ENCODE data around the gene ZNF451. TPM values are rescaled to one million over a fixed set of nuclear protein-coding genes. Genes with fewer than 3 reads are reported as not detected.
"Not testable (repeated sequence)": the region's sequence is repeated elsewhere in the genome, so short reads cannot be mapped to it uniquely, and the experiment has no call there.

Gene ZNF451
- total RNA-seq, 1 experiment from 2014 or later, result 50.6 TPM

- TF ChIP-seq, protein P1, sequence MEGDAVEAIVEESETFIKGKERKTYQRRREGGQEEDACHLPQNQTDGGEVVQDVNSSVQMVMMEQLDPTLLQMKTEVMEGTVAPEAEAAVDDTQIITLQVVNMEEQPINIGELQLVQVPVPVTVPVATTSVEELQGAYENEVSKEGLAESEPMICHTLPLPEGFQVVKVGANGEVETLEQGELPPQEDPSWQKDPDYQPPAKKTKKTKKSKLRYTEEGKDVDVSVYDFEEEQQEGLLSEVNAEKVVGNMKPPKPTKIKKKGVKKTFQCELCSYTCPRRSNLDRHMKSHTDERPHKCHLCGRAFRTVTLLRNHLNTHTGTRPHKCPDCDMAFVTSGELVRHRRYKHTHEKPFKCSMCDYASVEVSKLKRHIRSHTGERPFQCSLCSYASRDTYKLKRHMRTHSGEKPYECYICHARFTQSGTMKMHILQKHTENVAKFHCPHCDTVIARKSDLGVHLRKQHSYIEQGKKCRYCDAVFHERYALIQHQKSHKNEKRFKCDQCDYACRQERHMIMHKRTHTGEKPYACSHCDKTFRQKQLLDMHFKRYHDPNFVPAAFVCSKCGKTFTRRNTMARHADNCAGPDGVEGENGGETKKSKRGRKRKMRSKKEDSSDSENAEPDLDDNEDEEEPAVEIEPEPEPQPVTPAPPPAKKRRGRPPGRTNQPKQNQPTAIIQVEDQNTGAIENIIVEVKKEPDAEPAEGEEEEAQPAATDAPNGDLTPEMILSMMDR (conservative IDR thresholded peaks at IDR 0.05), result no peak
- no TSS peak for BruUV-seq (replicated peaks)
- H3K27ac ChIP-seq, result no peak overlapping the region
- POLR2A ChIA-PET (ENCODE audit: unreplicated experiment), result no interaction called here
- H3K79me2 ChIP-seq (ENCODE audit: low read depth), result peaks cover 17% of the 10 kb centered on the region
- H3K27me3 ChIP-seq (ENCODE audit: insufficient read depth, low read depth), result no peaks in the 10 kb centered on the region
- DNase-seq, result no peak
- CTCF ChIA-PET, result no interaction called here
- no peak overlapping the region for H2AFZ ChIP-seq
- no peaks in the 10 kb centered on the region for H3K9me3 ChIP-seq (ENCODE audit: insufficient read depth, low read depth)
- H3K36me3 ChIP-seq (ENCODE audit: low read depth), result peaks cover 14% of the 10 kb centered on the region
- 0 out of 2 replicates have a peak, but pooled peaks cover under 1% of the 10 kb centered on the region for H3F3A ChIP-seq (ENCODE audit: insufficient read depth, low read depth)
- H3K4me1 ChIP-seq (replicated peaks; ENCODE audit: insufficient read depth), result peaks cover 17% of the 10 kb centered on the region
- intact Hi-C loops (cut with micrococcal nuclease; ENCODE audit: unreplicated experiment), result no loop called here
- H3K4me3 ChIP-seq, result no peak overlapping the region
- no peak overlapping the region for H3K4me2 ChIP-seq
- no peaks in the 10 kb centered on the region for H3K9me2 ChIP-seq (ENCODE audit: insufficient read depth)
- H4K20me1 ChIP-seq (ENCODE audit: insufficient read depth), result peaks cover 11% of the 10 kb centered on the region
Observed at GRCh38 chr6:57087916-57088315, 2.1 kb upstream of the ZNF451 start.

- peak overlapping the region; percentile 52; the same call in 1 of the 2 replicates for H3K4me3 ChIP-seq
- H2AFZ ChIP-seq, result peak overlapping the region; percentile 76
- H3K79me2 ChIP-seq (ENCODE audit: low read depth), result peaks cover 29% of the 10 kb centered on the region
- intact Hi-C loops (cut with micrococcal nuclease; ENCODE audit: unreplicated experiment), result loop anchor here (1.0 kb wide), 1 partner anchor 83 kb away; the partner anchor contains the start of gene BAG2
- H3K9me2 ChIP-seq (ENCODE audit: insufficient read depth), result no peaks in the 10 kb centered on the region
- no peak for DNase-seq
- peaks cover 19% of the 10 kb centered on the region for H3K36me3 ChIP-seq (ENCODE audit: low read depth)
- H3K27ac ChIP-seq, result no peak overlapping the region
- H3F3A ChIP-seq (ENCODE audit: insufficient read depth, low read depth), result 0 out of 2 replicates have a peak, but pooled peaks cover 6% of the 10 kb centered on the region
- ChIA-PET CTCF (no interaction called here), POLR2A (ENCODE audit: unreplicated experiment) (interaction anchor here (0.6 kb wide), 2 partner anchors 132 to 134 kb away, joined by 5 to 8 read pairs; partner anchors contain the start of gene BEND6)
- no peak for TF ChIP-seq EZH2 (IDR thresholded peaks at IDR 0.05; ENCODE audit: low read depth)
- TF ChIP-seq, protein P1 (conservative IDR thresholded peaks at IDR 0.05), result no peak
- H4K20me1 ChIP-seq (ENCODE audit: insufficient read depth), result peaks cover 20% of the 10 kb centered on the region
- peaks cover 17% of the 10 kb centered on the region for H3K4me1 ChIP-seq (replicated peaks; ENCODE audit: insufficient read depth)
- BruUV-seq (replicated peaks), result no TSS peak
- H3K9me3 ChIP-seq (ENCODE audit: insufficient read depth, low read depth), result no peaks in the 10 kb centered on the region
- no peaks in the 10 kb centered on the region for H3K27me3 ChIP-seq (ENCODE audit: insufficient read depth, low read depth)
- H3K4me2 ChIP-seq, result peak overlapping the region; percentile 75
Observed at GRCh38 chr6:57089265-57089664, 723 bp upstream of the ZNF451 start.

GRCh38 chr6:57090458-57091067, 575 bp downstream of the ZNF451 start:
- DNase-seq; H3K9me3 ChIP-seq (ENCODE audit: insufficient read depth, low read depth); H3K27ac ChIP-seq; CTCF ChIA-PET; H2AFZ ChIP-seq; BruUV-seq (replicated peaks); H3K4me2 ChIP-seq; H3K27me3 ChIP-seq (ENCODE audit: insufficient read depth, low read depth); H3F3A ChIP-seq (ENCODE audit: insufficient read depth, low read depth); H3K4me3 ChIP-seq; POLR2A ChIA-PET (ENCODE audit: unreplicated experiment); H3K9me2 ChIP-seq (ENCODE audit: insufficient read depth): not testable (repeated sequence)
- Histone ChIP-seq H3K4me1 (replicated peaks; ENCODE audit: insufficient read depth) (peaks cover 17% of the 10 kb centered on the region), H3K79me2 (ENCODE audit: low read depth) (peaks cover 41% of the 10 kb centered on the region), H4K20me1 (ENCODE audit: insufficient read depth) (peaks cover 24% of the 10 kb centered on the region), H3K36me3 (ENCODE audit: low read depth) (peaks cover 26% of the 10 kb centered on the region)
- intact Hi-C loops (cut with micrococcal nuclease; ENCODE audit: unreplicated experiment), result loop anchor here (1.0 kb wide), 1 partner anchor 136 kb away; no protein-coding TSS in a partner anchor

- H3F3A ChIP-seq (ENCODE audit: insufficient read depth, low read depth); H3K9me2 ChIP-seq (ENCODE audit: insufficient read depth); H3K27ac ChIP-seq; DNase-seq; H2AFZ ChIP-seq; H3K27me3 ChIP-seq (ENCODE audit: insufficient read depth, low read depth); POLR2A ChIA-PET (ENCODE audit: unreplicated experiment); H3K9me3 ChIP-seq (ENCODE audit: insufficient read depth, low read depth); BruUV-seq (replicated peaks); intact Hi-C loops (cut with micrococcal nuclease; ENCODE audit: unreplicated experiment); CTCF ChIA-PET: not testable (repeated sequence)
- peak overlapping the region; percentile 39 for H3K4me2 ChIP-seq
- peak overlapping the region; percentile 7; the same call in 1 of the 2 replicates for H3K4me3 ChIP-seq
- peaks cover 26% of the 10 kb centered on the region for H3K36me3 ChIP-seq (ENCODE audit: low read depth)
- peaks cover 17% of the 10 kb centered on the region for H3K4me1 ChIP-seq (replicated peaks; ENCODE audit: insufficient read depth)
- peaks cover 24% of the 10 kb centered on the region for H4K20me1 ChIP-seq (ENCODE audit: insufficient read depth)
- peaks cover 48% of the 10 kb centered on the region for H3K79me2 ChIP-seq (ENCODE audit: low read depth)
Observed at GRCh38 chr6:57091375-57091774, 1.4 kb downstream of the ZNF451 start.
